GM11168 (cell line): Measurements from ENCODE around the gene NET1.

Experiments used
- in situ Hi-C: fragments of 300-500 bp; cut with MboI; formaldehyde crosslinking; loops from one replicate; pipeline ENCODE4 v1.12.0; 2022; ENCODE audit warnings: low sequenced_read_pairs; ENCODE audit not compliant: unreplicated experiment

NET1 gene

DNA sequence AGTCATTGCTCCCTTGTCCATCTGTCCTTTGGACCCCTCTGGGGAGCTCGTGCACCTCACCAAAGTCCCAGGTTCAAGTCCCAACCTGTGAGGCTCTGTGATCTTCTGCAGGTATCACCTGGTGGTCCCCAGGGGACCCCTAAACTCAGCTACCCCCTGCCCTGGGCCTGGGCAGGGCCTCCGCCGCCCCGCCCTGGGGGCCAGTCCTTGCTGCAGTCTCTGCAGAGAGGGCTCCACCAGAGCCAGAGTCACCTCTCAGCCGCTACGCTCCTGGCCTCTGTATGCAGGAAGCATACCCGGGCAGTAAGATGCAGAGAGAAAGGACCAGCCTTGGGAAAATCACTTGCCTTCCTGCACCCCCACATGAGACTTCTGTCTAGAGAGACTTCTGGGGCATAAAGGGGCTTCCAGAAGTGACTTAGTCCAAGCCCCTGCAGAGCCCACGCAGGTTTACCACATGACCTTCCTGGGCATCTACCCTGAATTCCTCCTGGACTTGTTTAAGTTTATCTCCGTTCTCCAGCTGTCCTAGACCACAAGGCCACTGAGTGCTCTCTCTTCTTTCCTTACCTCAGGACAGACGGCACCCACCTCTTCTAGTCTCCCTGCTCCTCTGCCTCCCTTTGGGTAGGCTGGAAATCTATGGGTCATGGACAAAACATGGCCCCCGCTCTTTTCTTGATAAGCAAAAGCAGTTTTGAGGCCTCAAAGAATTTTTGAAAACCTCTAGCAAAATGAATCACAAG is 65.8 kb downstream of the NET1 start:
- in situ Hi-C loops: no loop called here

DNA sequence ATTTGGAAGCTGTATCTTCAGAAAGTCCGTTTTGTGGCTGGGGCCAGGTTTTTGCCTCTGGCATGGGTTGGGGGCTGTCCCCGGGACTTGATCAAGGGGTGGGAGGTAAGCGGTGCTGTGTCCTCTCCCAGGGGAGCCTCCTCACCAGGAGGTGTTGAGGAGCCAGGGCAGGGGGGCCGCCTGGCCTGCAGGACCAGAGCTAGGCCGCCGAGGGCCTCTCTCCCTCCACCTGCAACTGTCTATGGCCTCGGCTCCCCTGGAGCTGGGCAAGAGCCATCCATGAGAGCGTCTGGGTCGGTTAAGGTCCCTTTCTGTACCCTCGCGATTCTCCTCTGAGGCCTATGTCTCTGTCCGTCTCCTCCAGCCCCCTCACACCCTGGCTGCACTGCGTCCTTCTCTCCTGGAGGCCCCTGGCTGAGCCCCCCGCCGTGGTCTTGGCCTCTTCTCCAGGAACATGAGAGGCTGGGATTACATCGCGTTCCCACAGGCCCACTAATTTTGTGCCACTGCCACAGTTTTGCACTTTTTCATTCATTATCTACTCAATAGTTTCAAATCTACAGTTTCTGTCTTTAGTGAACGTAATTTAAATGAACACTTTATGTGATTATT is 66.4 kb downstream of the NET1 start:
- in situ Hi-C loops: no loop called here

DNA sequence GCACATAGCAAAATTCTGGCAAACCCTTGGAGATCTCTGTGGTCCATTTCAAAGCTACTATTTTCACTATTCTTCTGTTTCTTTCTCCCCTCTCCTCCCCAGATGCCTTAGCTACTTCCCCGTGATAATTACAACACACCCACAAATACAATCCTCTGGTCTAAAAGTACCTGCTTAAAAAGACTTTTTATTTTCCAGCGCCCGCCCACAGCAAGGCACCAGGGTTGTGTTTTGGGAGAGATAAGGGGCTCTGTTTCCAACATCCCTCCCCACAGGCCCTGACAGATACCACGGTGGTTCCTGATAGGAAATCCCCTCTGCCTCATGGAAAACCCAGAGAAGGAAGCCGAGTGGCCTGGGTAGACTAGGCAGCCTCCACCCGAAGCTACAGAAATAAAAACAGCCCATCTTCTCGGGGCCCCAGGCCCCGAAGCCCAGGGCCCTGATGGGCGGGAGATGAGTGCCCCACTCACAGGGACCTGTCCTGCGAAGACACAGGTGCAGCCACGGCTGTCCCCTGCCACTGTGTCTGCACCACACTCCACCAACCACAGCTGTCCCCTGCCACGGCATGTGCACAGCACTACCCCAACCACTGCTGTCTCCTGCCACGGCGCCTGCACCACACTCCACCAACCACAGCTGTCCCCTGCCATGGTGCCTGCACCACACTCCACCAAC is 67.3 kb downstream of the NET1 start:
- in situ Hi-C loops: no loop called here

DNA sequence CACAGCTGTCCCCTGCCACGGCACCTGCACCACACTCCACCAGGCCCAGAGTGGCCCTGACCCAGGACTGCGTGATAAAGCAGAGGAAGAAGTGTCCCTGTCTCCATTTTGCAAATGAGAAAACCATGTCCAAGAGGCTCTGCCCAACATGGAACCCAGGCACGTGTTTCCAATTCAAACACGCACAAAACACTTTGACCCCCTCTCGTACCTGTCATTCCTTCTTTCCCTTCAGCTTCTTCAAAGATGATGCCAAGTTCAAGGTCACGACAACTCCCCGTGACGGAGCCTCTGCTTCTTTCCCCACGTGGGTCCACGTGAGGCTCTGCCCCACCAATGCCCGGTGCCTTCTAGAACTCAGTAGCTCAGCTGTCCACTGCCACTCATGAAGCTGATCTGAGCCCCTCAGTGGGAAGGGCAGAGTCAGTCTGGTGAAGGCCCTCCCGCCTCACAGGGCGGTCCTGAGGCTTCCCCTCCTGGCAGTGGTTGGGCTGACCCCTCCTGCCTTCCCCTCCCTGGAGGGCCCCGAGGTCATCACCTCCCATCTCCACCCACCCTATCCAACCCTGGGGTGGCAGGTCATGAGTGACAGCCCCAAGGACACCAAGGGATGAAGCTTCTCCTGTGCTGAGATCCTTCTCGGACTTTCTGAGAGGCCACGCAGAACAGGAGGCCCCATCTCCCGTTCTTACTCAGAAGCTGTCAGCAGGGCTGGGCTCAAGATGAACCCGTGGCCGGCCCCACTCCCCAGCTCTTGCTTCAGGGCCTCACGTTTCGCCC is 68.0 kb downstream of the NET1 start:
- in situ Hi-C loops: no loop called here

DNA sequence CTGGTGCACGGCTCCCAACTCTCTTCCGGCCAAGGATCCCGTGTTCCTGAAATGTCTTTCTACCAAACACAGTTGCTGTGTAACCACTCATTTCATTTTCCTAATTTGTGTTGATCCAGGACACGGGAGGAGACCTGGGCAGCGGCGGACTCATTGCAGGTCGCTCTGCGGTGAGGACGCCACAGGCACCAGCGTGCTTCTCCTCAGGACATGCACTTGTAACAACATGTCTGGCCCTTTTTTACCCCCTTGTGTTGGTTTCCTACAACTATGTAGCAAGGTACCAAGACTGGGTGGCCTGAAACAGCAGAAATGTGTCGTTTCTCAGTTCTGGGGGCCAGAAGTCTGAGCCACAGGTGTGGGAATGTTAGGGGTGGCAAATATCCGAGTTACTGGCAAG is 68.8 kb downstream of the NET1 start:
- in situ Hi-C loops: no loop called here

DNA sequence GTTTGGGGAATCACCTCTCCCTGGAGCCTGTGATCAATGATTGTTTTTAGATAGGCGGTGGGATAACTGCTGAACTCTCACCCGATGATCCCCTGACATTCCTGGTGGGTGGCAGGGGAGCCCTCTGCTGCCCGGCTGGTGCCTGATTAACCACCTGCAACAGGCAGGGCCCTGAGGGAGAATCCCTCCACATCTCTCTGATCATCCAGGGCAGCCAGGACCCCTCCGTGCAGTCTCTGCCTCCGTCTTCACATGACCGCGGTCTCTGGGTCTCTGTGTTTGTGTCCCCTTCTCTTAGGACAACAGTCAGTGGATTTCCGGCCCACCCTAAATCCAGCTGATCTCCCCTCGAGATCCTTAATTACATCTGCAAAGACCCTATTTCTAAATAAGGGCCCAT is 69.7 kb downstream of the NET1 start:
- in situ Hi-C loops: no loop called here

DNA sequence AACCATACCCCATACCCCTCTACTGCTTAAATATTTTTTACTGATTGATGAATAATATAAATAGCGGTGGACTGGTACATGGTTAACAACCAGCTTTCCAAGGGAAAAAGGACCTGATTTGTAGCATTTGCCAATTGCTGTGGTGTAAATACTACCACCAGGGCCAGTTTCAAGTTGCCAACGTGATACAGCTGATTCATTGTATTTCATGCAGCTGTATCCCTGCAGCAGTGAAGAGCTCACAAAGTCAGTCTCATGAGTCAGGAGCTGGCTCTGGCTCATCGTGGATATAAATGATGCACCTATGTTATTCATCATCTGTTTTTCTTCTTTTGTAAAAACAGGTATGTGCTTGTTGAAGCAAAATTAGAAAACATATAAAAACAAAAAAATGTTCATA is 71.8 kb downstream of the NET1 start:
- in situ Hi-C loops: no loop called here

DNA sequence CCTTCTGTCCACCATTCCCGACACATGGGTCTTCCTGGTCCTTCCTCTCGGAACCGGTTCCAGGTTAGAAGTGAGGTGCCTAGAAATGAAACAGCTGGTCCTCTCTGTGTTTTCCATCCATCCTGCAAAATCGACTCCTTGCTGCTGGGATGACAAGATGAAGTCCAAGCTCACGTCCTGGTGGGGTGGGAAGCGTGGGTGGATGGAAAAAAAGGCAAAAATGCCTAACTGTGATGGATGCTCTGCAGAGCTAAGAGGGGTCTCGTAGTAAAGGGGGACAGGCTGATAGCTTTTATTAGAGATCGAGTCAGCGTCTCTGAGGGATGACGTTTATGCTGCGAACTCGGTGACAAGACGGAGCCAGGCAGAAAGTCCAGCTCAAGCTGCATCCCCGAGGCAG is 72.9 kb downstream of the NET1 start:
- in situ Hi-C loops: no loop called here

DNA sequence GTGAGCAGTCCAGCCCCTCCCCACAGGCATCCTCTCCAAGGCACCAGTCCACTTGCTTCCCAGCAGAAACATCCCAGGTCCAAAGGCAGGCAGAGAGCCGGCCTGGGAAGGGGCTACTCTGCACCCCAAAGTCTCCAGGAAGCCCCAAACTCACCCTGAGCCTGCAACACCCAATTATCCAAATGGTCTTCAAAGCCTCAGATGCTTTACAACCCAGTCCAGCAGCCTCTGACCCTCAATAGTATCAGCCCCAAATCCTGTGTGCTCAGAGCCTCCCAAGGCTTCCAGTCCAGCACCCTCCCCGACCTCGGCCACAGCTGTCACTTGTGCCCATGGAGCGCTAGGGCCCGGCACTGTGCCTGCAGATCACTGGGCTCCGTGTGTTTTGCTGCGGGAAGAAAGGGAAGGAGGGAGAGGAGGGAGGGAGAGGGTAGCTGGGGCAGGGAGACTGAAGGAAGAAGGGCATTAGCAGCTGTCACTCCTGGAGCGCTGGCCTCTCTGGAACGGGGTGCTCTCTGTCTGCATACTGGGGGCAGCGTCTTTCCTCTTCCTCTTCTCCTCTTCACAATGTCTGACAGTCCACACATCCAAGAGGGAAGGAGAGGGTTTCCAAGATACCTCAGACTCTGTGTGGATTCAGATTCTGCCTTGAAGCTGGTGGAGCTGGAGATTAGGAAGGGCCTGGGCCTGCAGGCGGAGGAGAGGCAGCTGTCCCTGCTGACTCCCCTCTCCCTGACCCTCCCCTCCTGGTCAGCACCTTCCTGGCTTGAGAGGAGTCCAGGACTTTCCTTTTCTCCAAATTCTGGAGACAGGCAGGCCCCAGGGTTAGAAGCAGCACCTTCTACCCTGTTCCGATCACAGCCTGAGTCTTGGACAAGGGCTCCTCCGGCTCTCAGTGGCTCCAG is 73.8 kb downstream of the NET1 start:
- in situ Hi-C loops: no loop called here

DNA sequence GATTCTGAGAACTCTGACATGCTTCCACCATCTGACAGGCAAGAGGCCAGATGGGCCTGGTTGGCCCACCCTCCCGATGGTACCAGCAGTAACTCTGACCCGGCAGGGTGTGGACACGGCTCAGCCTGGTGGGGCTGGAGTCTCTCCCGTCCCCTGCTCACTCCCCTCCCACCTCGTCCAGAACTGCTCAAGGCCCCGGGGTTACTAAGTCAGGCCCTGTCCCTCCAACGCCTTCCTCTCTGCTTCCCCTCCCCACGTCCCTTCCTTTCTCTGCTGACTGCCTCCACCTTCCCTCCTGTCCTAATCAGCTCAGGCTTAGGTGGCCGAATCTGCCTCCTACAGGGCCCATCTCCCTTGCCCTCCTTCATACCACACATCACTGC is 74.5 kb downstream of the NET1 start:
- in situ Hi-C loops: no loop called here

DNA sequence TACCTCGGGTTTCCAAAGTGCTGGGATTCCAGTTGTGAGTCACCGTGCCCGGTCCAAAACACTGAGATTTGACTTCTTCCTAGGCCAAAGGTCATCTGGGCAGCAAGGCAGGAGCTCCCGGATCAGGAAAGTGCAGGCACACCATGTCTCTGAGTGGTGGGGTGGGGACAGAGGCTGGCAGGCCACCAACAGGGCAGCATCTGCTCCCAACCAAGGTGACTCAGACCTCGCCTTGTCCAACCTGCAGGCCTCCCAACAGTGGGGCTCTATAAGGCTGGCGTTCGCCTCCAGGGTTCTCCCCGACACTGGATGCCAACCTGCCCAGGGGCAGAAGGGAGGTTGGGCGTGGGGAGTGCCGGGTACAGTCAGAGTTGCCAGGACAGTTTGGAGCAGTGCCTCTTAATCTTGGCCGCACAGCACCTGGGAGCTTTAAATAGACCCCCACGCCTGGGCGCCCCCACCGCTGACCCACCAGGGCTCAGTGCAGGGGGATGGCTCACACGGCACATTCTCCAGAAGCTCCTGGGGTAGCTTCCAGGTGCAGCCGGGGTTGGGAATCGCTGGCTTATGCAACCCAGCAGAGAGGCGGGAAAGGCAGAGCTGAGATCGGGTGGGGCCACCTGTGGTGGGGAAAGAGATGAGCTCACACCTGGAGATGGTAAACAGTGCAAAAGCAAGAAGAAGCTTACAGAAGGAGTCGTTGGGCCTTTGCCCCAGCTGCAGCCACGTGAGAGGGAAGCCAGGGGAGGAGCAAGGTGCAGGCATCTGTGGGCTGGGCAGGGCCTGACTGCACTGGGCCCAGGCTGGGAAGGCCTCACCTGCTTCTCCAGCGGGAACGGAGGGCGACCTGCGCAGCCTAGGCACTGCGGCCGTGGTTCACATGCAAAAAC is 76.2 kb downstream of the NET1 start:
- in situ Hi-C loops: no loop called here

DNA sequence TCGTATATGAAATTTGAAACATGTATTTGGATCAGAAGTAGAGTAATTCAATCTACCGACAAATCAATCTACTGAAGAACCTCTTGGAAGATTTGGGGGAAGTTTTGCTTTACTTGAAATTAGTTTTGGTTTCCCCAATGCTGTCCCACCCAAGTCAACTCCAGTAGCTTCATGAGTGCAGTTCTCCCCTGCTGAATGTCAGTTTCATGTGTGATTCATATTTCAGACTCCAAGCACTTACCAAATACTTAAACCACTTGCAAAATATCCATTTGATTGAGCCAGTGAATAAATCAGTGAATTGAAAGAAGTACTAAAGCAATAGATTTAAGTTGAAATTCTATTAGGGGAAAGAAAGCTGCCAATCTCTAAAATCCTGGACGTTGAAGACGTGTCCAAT is 77.7 kb downstream of the NET1 start:
- in situ Hi-C loops: no loop called here

DNA sequence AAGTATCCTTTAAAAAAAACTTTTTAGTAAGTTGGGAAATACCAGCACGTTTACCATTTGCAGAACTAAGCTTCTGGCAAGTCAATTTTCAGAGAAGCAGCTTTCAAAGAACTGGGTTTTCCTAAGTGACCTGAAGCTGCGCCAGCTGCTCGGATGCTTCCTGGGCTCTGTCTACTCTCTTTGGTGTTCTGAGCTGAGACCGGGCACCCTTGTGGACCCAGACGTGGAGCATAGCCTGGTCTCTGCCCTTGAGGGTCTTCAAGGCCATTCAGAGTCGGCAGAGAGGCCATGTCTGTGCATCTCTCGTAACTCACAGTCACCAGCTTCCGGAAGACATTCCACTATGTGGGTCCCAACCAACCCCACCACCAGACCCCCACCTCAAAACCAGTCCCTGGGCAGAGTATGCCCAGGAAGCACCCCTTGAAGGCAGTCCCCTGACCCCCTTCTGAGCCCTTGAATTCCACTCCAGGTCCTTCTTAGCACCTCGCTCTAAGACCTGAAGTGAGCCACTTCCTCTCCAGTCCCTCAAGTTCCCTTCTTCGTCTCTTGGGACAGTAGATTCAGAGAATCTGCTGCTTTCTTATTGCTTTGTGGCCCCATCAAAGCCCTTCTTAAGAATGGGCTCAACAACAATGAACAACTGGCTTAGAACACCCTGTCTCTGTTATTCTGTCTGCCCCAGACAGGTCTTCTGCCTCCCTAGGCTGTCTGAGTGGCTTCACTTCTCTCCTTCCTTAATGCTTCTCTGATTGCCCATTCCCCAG is 78.5 kb downstream of the NET1 start:
- in situ Hi-C loops: no loop called here

DNA sequence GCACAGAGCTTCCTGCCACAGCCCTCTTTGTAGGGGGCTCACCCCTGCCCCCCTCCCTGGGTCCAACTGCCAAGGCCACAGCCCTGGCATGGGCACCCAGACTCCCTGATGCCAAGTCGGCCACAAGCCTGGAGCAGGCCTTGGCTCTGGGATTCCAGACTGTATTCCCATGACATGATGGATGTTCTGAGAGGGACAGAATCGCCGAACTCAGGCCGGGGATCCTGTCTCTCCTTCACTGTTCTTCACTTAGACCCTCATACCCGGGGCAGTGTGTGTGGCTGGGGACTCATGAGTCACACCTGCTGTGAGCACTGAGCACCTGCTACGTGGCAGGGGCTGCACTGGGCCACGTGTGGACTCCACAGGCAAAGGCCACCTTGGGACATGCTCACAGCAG is 79.1 kb downstream of the NET1 start:
- in situ Hi-C loops: no loop called here

DNA sequence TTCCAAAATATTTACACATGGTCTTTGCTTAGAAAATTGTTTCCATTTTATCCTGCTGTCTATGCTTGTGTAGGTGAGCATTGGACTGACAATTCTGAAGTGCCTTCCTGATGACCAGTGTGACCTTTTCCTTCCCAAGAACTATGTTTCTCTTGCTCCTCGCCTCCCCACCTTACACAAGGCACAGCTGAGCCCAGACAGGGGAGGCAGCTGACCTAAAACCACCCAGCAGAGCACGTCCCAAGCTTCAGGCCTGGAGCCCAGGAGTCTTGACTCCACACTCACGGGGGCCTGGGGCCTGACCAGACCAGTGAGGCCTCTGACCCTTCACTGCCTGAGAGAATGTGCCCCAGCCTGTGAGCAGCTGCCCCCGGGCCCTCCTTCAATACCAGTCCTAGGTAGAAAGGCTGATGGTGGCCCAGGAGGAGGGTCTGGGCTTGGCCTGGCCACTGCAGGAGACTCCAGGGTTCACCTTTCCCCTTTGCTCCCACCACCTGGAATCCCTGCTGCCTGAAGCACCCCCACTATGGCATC is 80.0 kb downstream of the NET1 start:
- in situ Hi-C loops: no loop called here

DNA sequence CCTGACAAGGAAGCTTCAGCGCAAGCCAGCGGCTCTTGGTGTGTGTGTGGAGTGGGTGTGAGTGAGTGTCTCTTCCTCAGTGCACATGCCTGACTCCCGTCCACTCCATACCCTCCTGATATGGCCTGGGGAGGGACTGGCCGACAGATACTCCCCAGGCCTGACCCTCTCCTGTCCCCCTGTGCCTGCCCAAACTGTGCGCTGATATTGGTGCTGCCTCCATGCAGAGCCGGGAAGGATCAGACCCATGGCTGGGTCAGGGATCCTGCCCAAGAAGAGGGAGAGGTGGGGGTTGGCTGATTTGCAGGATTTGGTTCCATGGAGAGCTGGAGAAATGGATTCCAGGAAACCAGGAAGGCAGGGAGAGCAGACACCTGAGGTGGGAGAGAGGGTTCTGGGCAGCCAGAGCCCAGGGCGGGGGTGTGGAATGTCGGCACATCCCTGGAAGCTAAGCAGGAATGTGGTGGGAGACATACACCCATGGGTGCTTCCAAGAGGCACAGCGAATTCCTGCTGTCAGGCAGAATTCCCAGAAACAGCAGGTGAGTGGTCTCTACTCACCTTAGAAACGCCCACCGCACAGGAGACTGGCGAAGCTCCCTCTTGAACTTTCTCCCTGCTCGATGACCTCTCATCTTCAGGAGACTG is 80.7 kb downstream of the NET1 start:
- in situ Hi-C loops: no loop called here

DNA sequence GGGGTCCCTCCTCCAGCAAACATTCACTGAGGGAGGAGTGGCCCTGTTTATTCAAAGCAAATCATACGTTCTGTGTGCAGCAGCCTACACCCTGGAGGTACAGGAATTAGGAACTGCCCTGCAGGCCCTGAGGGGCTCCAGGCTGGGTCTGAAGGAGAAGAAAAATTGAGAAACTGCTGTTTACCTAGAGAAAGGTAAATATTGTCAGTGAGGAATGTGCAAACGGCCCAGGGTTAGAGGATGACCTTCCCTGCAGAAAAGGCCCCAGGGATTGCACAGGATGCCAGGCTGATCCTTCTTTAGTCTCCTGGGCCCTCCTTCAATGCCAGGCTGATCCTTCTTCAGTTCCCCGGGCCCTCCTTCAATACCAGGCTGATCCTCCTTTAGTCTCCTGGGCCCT is 81.3 kb downstream of the NET1 start:
- in situ Hi-C loops: no loop called here

DNA sequence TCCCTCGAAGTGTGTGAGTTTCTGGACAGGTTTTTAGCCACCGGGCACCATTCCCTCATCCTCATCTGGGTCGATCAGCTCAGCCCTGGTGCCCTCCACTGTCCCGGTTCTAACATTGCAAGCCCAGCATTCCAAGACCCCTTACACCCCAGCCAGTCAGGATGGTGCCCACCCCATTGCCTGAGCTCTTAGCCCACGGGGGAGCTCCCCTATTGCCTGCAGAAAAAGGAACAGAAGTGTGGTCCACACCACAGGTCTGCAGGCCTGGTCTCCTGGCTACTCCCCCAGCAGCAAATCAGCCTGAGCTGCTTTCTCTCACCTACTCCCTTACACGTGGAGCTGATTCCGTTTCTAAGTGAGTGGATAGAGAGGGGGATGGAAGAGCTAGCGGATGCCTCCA is 82.3 kb downstream of the NET1 start:
- in situ Hi-C loops: no loop called here
